ENCODE data around the gene REPIN1. TPM values are rescaled to one million over a fixed set of nuclear protein-coding genes. Genes with fewer than 3 reads are reported as not detected.

The REPIN1 gene
- polyA plus RNA-seq, 4 donors: 91.2 to 119 (median 93.3) TPM

DNA sequence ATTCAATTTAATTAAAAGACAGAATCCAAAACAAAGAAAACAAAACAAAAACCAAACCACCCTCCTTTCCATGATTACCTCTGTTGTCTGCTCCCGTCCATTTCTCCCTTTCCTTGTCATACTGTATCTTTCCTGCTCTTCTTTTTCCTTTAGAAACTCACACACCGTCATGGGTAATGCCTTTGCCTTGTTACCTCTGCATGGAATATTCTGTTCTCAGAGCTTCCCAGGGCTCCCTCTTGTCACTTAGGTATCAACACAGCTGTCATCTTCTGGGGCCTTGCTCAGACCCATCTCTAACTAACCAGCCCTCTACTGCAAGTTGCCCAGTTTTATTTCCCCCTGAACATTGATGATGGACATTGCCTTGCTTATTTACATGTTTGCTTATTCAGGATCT lies 51.6 kb downstream of the REPIN1 start:
- no peak for DNase-seq (ENCODE audit: low read depth in 4 of 4, low spot score in 3 of 4)

GRCh38 chr7:150420987-150421674 lies 52.5 kb downstream of the REPIN1 start:
- DNase-seq (ENCODE audit: low read depth in 4 of 4, low spot score in 3 of 4): peak in 3 of 4 donors; percentile 70 to 75 (median 73)

DNA sequence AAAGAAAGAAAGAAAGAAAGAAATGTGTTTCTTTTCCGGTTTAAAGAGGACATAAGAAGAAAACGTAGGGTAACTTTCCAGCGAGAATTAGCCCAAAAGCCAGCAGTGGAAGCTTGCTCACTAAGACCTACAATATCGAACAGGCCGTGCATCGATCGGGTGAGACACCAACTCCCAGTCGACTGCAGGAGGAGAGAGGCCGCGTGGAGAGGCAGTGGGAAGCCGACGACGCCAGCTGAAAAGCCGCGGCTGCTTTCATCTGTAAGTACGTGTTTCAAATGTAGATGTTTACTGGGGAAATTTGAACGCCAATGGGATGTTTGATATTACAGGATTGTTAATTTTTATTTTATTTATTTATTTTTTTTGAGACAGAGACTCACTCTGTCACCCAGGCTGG lies 53.2 kb downstream of the REPIN1 start:
- DNase-seq (ENCODE audit: low read depth in 4 of 4, low spot score in 3 of 4): no peak

Other genes with a start within 250 kb of the REPIN1 start
- gene LRRC61, start 45.5 kb upstream of the REPIN1 start, polyA plus RNA-seq (ENCODE audit: insufficient read length in 4 of 4): 10 to 100 TPM; 21.5 to 34.3 (median 24.2) TPM
- 10 to 100 TPM in 1 of 4 donors, 1 to 10 TPM in 3; 6.0 to 12.3 (median 8.7) TPM for gene ACTR3C, start 45.3 kb upstream of the REPIN1 start, polyA plus RNA-seq (ENCODE audit: insufficient read length in 4 of 4)
- 10 to 100 TPM; 36.8 to 77.7 (median 53.0) TPM for gene RARRES2, start 27.2 kb upstream of the REPIN1 start, polyA plus RNA-seq (ENCODE audit: insufficient read length in 4 of 4)
- 1 to 10 TPM; 4.0 to 9.1 (median 5.4) TPM for gene ZNF775, start 10.5 kb downstream of the REPIN1 start, polyA plus RNA-seq (ENCODE audit: insufficient read length in 4 of 4)
- gene GIMAP8, start 81.8 kb downstream of the REPIN1 start, polyA plus RNA-seq (ENCODE audit: insufficient read length in 4 of 4): 10 to 100 TPM in 2 of 4 donors, 1 to 10 TPM in 2; 8.6 to 11.5 (median 9.5) TPM
- 10 to 100 TPM; 12.6 to 17.9 (median 16.9) TPM for gene GIMAP7, start 146.1 kb downstream of the REPIN1 start, polyA plus RNA-seq (ENCODE audit: insufficient read length in 4 of 4)
- gene GIMAP4, start 198.6 kb downstream of the REPIN1 start, polyA plus RNA-seq (ENCODE audit: insufficient read length in 4 of 4): 10 to 100 TPM; 19.1 to 30.2 (median 23.9) TPM

All from right renal pelvis (tissue), 4 donors.